Dermis microvascular lymphatic vessel endothelial cell (primary cell): ENCODE measurements around the gene MED16. TPM values are rescaled to one million over a fixed set of nuclear protein-coding genes. Genes with fewer than 3 reads are reported as not detected.
A peak's percentile ranks its signal among the peaks of the same experiment; 100 is the strongest.

Experiments
- DNase-seq, 2 donors: peaks; one replicate each; pipeline versions ENCODE4 v3.0.0 to v3.0.0-alpha.2; 2010; ENCODE audit warnings: low read depth in 2 of 2
- total RNA-seq: library from RNA; depleted of rRNA; stranded (reverse); fragments of >200 nt; gene quantifications from 2 replicates; pipeline ENCODE4 v1.2.1, GENCODE V29; 2014

Gene MED16
- total RNA-seq, 1 donor from 2014 or later, result 20.2 TPM

- peak in 1 of 2 donors; percentile 37 for DNase-seq
These were observed 20.6 kb downstream of the MED16 start for GRCh38 chr19:872266-872951.

- no peak for DNase-seq
These were observed 21.3 kb downstream of the MED16 start for GRCh38 chr19:871446-872265.

- no peak for DNase-seq
These were observed 22.0 kb downstream of the MED16 start for GRCh38 chr19:870963-871401.

- no peak for DNase-seq
These were observed 22.7 kb downstream of the MED16 start for GRCh38 chr19:870314-870713.

GRCh38 chr19:869245-870177 lies 23.5 kb downstream of the MED16 start:
- peak; percentile 67 to 91 for DNase-seq

GRCh38 chr19:868458-869244 lies 24.3 kb downstream of the MED16 start:
- no peak for DNase-seq

- DNase-seq, result no peak
These were observed 25.0 kb downstream of the MED16 start for GRCh38 chr19:867855-868457.

GRCh38 chr19:867301-867793 lies 25.6 kb downstream of the MED16 start:
- no peak for DNase-seq

- no peak for DNase-seq
These were observed 26.2 kb downstream of the MED16 start for GRCh38 chr19:866769-867300.

GRCh38 chr19:863315-863620 lies 29.7 kb downstream of the MED16 start:
- no peak for DNase-seq

GRCh38 chr19:862581-863314 lies 30.2 kb downstream of the MED16 start:
- peak; percentile 20 to 62 for DNase-seq

- peak in 1 of 2 donors; percentile 37 for DNase-seq
These were observed 31.0 kb downstream of the MED16 start for GRCh38 chr19:861756-862580.

- no peak for DNase-seq
These were observed 31.7 kb downstream of the MED16 start for GRCh38 chr19:861141-861755.

- no peak for DNase-seq
These were observed 33.8 kb downstream of the MED16 start, which contains the start of gene CFD for GRCh38 chr19:858868-859843. CFD (plus strand) TSS chr19:859664; CDS start chr19:859690, 26 bp downstream.

- no peak for DNase-seq
These were observed 34.7 kb downstream of the MED16 start for GRCh38 chr19:858284-858683.

GRCh38 chr19:855566-856120 lies 37.3 kb downstream of the MED16 start:
- no peak for DNase-seq

- DNase-seq, result no peak
These were observed 37.8 kb downstream of the MED16 start for GRCh38 chr19:855142-855541.
